A549 treated with AZD9567 at 1 μM for 4 hours (cell line): ENCODE data around the gene SEC14L1. TPM values are rescaled to one million over a fixed set of nuclear protein-coding genes. Genes with fewer than 3 reads are reported as not detected.

Experiments used
- total RNA-seq: library from RNA; stranded (reverse); fragments of 200-300 nt; extraction: Qiagen RNA extraction; gene quantifications from 5 replicates; pipeline ENCODE4 v1.2.3, GENCODE V29; 2022; ENCODE audit not compliant: insufficient read depth

The SEC14L1 gene
- 52.1 to 64.5 TPM (median 59.5 TPM) in 5 replicates for total RNA-seq

GRCh38 chr17:77140878-77141767 is at the start of gene SEC14L1:
Gene SEC14L1 (plus strand): TSS chr17:77140969. CDS start chr17:77143597, 2,628 bp downstream.

